ENCODE results near the gene FAM89B. TPM values are rescaled to one million over a fixed set of nuclear protein-coding genes. Genes with fewer than 3 reads are reported as not detected.

Gene FAM89B
- total RNA-seq, 1 donor = 31.5 TPM

GRCh38 chr11:65623177-65623576 lies 50.8 kb downstream of the FAM89B start:
- Histone ChIP-seq H3K9me3 (ENCODE audit: low read depth, low read length) (no peaks in the 10 kb centered on the region), H3K4me1 (ENCODE audit: insufficient read depth, low read length) (no peaks in the 10 kb centered on the region), H3K36me3 (ENCODE audit: insufficient read depth, low read length) (peaks cover 84% of the 10 kb centered on the region), H3K27me3 (ENCODE audit: insufficient read depth, low read length) (no peaks in the 10 kb centered on the region), H2AFZ (ENCODE audit: low read length) (no peak overlapping the region), H3K27ac (ENCODE audit: low read depth, low read length) (no peak overlapping the region), H3K79me2 (ENCODE audit: insufficient read depth, low read length) (peaks cover 26% of the 10 kb centered on the region), H3K4me3 (ENCODE audit: insufficient read depth, low read length) (no peak overlapping the region), H4K20me1 (ENCODE audit: insufficient read depth, low read length) (peaks cover 12% of the 10 kb centered on the region), H3K4me2 (ENCODE audit: insufficient read depth, low read length) (no peak overlapping the region)
- TF ChIP-seq CTCF (IDR thresholded peaks at IDR 0.05; ENCODE audit: extremely low read depth, low read depth, low read length) = no peak
- DNase-seq (ENCODE audit: insufficient read length, low spot score, missing footprints) = no peak

Small RNA genes lying within 50 kb of the gene (small RNA-seq; reads per million reads assigned to genes)
- gene AP001362.1 = not detected

Other genes with a start within 250 kb of the FAM89B start
- gene DPF2, start 238.7 kb upstream of the FAM89B start, total RNA-seq = 44.2 and 48.1 TPM in 2 replicates
- gene TIGD3, start 217.8 kb upstream of the FAM89B start, total RNA-seq = not detected in 2 replicates
- gene SLC25A45, start 189.9 kb upstream of the FAM89B start, total RNA-seq = 4.1 and 4.3 TPM in 2 replicates
- 62.2 and 78.2 TPM in 2 replicates for gene FRMD8, start 185.9 kb upstream of the FAM89B start, total RNA-seq
- 818 and 1,122 TPM in 2 replicates for gene NEAT1, start 149.7 kb upstream of the FAM89B start, total RNA-seq
- gene MALAT1, start 73.5 kb upstream of the FAM89B start, total RNA-seq = 19,002 and 21,612 TPM in 2 replicates
- gene SCYL1, start 47.5 kb upstream of the FAM89B start, total RNA-seq = 109 and 115 TPM in 2 replicates
- gene LTBP3, start 14.2 kb upstream of the FAM89B start, total RNA-seq = 40.7 and 41.6 TPM in 2 replicates
- 37.1 and 42.3 TPM in 2 replicates for gene ZNRD2, start 2.1 kb upstream of the FAM89B start, total RNA-seq
- gene EHBP1L1, start 3.5 kb downstream of the FAM89B start, total RNA-seq = 43.9 and 58.6 TPM in 2 replicates
- gene KCNK7, start 23.3 kb downstream of the FAM89B start, total RNA-seq = 0.29 TPM in 1 of 2 replicates, not detected in the other
- gene MAP3K11, start 41.7 kb downstream of the FAM89B start, total RNA-seq = 19.4 and 21.4 TPM in 2 replicates
- 26.5 and 27.9 TPM in 2 replicates for gene PCNX3, start 43.2 kb downstream of the FAM89B start, total RNA-seq
- 12.7 and 15.2 TPM in 2 replicates for gene SIPA1, start 65.6 kb downstream of the FAM89B start, total RNA-seq
- 29.2 and 31.8 TPM in 2 replicates for gene RELA, start 90.4 kb downstream of the FAM89B start, total RNA-seq
- gene KAT5, start 139.7 kb downstream of the FAM89B start, total RNA-seq = 37.4 and 44.2 TPM in 2 replicates
- 27.4 and 27.9 TPM in 2 replicates for gene RNASEH2C, start 148.3 kb downstream of the FAM89B start, total RNA-seq
- 15.3 and 18.1 TPM in 2 replicates for gene AP5B1, start 208.4 kb downstream of the FAM89B start, total RNA-seq
- gene OVOL1, start 214.5 kb downstream of the FAM89B start, total RNA-seq = not detected in 2 replicates